Choroid plexus epithelial cell (primary cell): ENCODE data around the gene FAM13A.

Experiments used
- DNase-seq: peaks from one replicate; pipeline ENCODE4 v3.0.0-alpha.2; 2010; ENCODE audit warnings: low read depth
- H3K4me3 ChIP-seq: 2 replicates; pipeline ENCODE4 v1.5.1; 2011; ENCODE audit warnings: low read depth, mild to moderate bottlenecking, control low read depth, low read length, moderate library complexity
- CTCF ChIP-seq: conservative IDR thresholded peaks from 2 replicates; pipeline ENCODE4 v1.5.1; 2011; ENCODE audit warnings: low read depth, mild to moderate bottlenecking, control low read depth, inconsistent platforms, low read length, moderate library complexity

Gene FAM13A

GRCh38 chr4:88802585-88803286, 254.2 kb downstream of the FAM13A start:
- TF ChIP-seq CTCF = no peak
- no peak overlapping the region for H3K4me3 ChIP-seq
- peak; percentile 48 for DNase-seq

- DNase-seq = no peak
- H3K4me3 ChIP-seq = no peak overlapping the region
- no peak for TF ChIP-seq CTCF
Measured at GRCh38 chr4:88802138-88802537, 254.8 kb downstream of the FAM13A start.

GRCh38 chr4:88799900-88800299, 257.1 kb downstream of the FAM13A start:
- no peak overlapping the region for H3K4me3 ChIP-seq
- DNase-seq = no peak
- TF ChIP-seq CTCF = no peak

- no peak for DNase-seq
- no peak overlapping the region for H3K4me3 ChIP-seq
- TF ChIP-seq CTCF = no peak
Measured at GRCh38 chr4:88797725-88798124, 259.3 kb downstream of the FAM13A start.

GRCh38 chr4:88796545-88796944, 260.4 kb downstream of the FAM13A start:
- no peak for DNase-seq
- no peak for TF ChIP-seq CTCF

GRCh38 chr4:88794952-88795351, 262.0 kb downstream of the FAM13A start:
- H3K4me3 ChIP-seq = no peak overlapping the region
- TF ChIP-seq CTCF = no peak
- no peak for DNase-seq

More at GRCh38 chr4:88796545-88796944, 260.4 kb downstream of the FAM13A start:
- no peak overlapping the region for H3K4me3 ChIP-seq

GRCh38 chr4:88794087-88794690, 262.8 kb downstream of the FAM13A start:
- no peak overlapping the region for H3K4me3 ChIP-seq
- no peak for DNase-seq
- TF ChIP-seq CTCF = no peak
